ENCODE measurements around the gene CENPT.

Gene CENPT

GRCh38 chr16:67847064-67847861 is at the start of gene CENPT:
Gene CENPT, minus strand, starts transcription at chr16:67847693. Its CDS starts 13,834 bp downstream, at chr16:67833859.
- DNase-seq (ENCODE audit: low read depth), result no peak

GRCh38 chr16:67897231-67897630 is 49.7 kb upstream of the CENPT start:
- no peak for DNase-seq (ENCODE audit: low read depth)

- DNase-seq (ENCODE audit: low read depth), result no peak
These were observed 46.4 kb upstream of the CENPT start for GRCh38 chr16:67893743-67894399.

- DNase-seq (ENCODE audit: low read depth), result peak; percentile 89
These were observed 45.6 kb upstream of the CENPT start, which contains the start of gene PSKH1 for GRCh38 chr16:67892899-67893742. Gene PSKH1, plus strand, starts transcription at chr16:67893254. Its CDS starts 15,496 bp downstream, at chr16:67908750.

- DNase-seq (ENCODE audit: low read depth), result no peak
These were observed 44.9 kb upstream of the CENPT start for GRCh38 chr16:67892375-67892774.

GRCh38 chr16:67888331-67888730 is 40.8 kb upstream of the CENPT start:
- DNase-seq (ENCODE audit: low read depth), result no peak

GRCh38 chr16:67886387-67886786 is 38.9 kb upstream of the CENPT start:
- DNase-seq (ENCODE audit: low read depth), result no peak

GRCh38 chr16:67885976-67886375 is 38.5 kb upstream of the CENPT start:
- no peak for DNase-seq (ENCODE audit: low read depth)

- DNase-seq (ENCODE audit: low read depth), result no peak
These were observed 38.1 kb upstream of the CENPT start for GRCh38 chr16:67885545-67885944.

- no peak for DNase-seq (ENCODE audit: low read depth)
These were observed 37.2 kb upstream of the CENPT start, which contains the start of gene NRN1L for GRCh38 chr16:67884684-67885083. Gene NRN1L, plus strand, starts transcription at chr16:67884885. Its CDS starts 19 bp downstream, at chr16:67884904.

GRCh38 chr16:67883872-67884261 is 36.4 kb upstream of the CENPT start:
- DNase-seq (ENCODE audit: low read depth), result peak; percentile 64

- no peak for DNase-seq (ENCODE audit: low read depth)
These were observed 35.8 kb upstream of the CENPT start for GRCh38 chr16:67883146-67883871.

- DNase-seq (ENCODE audit: low read depth), result no peak
These were observed 35.1 kb upstream of the CENPT start for GRCh38 chr16:67882374-67883145.

- DNase-seq (ENCODE audit: low read depth), result no peak
These were observed 34.2 kb upstream of the CENPT start for GRCh38 chr16:67881621-67882161.

- DNase-seq (ENCODE audit: low read depth), result no peak
These were observed 33.1 kb upstream of the CENPT start for GRCh38 chr16:67880584-67880983.

GRCh38 chr16:67879936-67880335 is 32.4 kb upstream of the CENPT start:
- DNase-seq (ENCODE audit: low read depth), result no peak

- no peak for DNase-seq (ENCODE audit: low read depth)
These were observed 32.0 kb upstream of the CENPT start for GRCh38 chr16:67879462-67879861.

- no peak for DNase-seq (ENCODE audit: low read depth)
These were observed 31.4 kb upstream of the CENPT start for GRCh38 chr16:67878846-67879245.

GRCh38 chr16:67878232-67878631 is 30.7 kb upstream of the CENPT start:
- no peak for DNase-seq (ENCODE audit: low read depth)

GRCh38 chr16:67877064-67877463 is 29.6 kb upstream of the CENPT start:
- no peak for DNase-seq (ENCODE audit: low read depth)

GRCh38 chr16:67874372-67874771 is 26.9 kb upstream of the CENPT start:
- no peak for DNase-seq (ENCODE audit: low read depth)
